HEK293 (cell line): ENCODE measurements around the gene MEI4.

ENCODE experiments used
- CTCF ChIA-PET: fragments of 350-600 bp; formaldehyde crosslinking; extraction: SDS; loops from one replicate; lab custom pipeline; 2021; ENCODE audit warnings: antibody characterized with exemption; lab: Yijun Ruan, JAX
- POLR2A ChIA-PET: fragments of 300-600 bp; formaldehyde crosslinking; extraction: SDS; loops from one replicate; lab custom pipeline; 2020; ENCODE audit warnings: antibody characterized with exemption, inconsistent platforms; lab: Yijun Ruan, JAX
- H3K27ac ChIP-seq: fragments of 200-500 bp; sonication (Bioruptor generic); 2 replicates; pipeline ENCODE4 v1.5.1; 2014; ENCODE audit warnings: low read depth, low read length, control low read depth, inconsistent platforms; ENCODE audit errors: extremely low read depth
- H3K36me3 ChIP-seq, 2 experiments: fragments of 200-500 bp in 1 of 2; sonication (Bioruptor generic) in 1 of 2; 1 replicate in 1 of 2; 2 replicates in 1 of 2; pipeline ENCODE4 v1.5.1; 2014 to 2017; ENCODE audit warnings: inconsistent platforms in 2 of 2, low read length in 2 of 2; ENCODE audit not compliant: control insufficient read depth in 2 of 2, insufficient read depth in 1 of 2
- H3K4me1 ChIP-seq: fragments of 200-500 bp; sonication (Bioruptor generic); 2 replicates; pipeline ENCODE4 v1.5.1; 2014; ENCODE audit warnings: mild to moderate bottlenecking, low read length, inconsistent platforms; ENCODE audit not compliant: control insufficient read depth, insufficient read depth
- H3K4me3 ChIP-seq: 2 replicates; pipeline ENCODE4 v1.5.1; 2011; ENCODE audit warnings: low read depth, mild to moderate bottlenecking, control low read depth, low read length, moderate library complexity
- H3K9me3 ChIP-seq: fragments of 200-500 bp; sonication (Bioruptor generic); 2 replicates; pipeline ENCODE4 v1.5.1; 2014; ENCODE audit warnings: low read depth, low read length, inconsistent platforms; ENCODE audit not compliant: control insufficient read depth, insufficient read depth
- BCL11A ChIP-seq: fragments of 450-650 bp; formaldehyde crosslinking; IDR thresholded peaks from 2 replicates; pipeline ENCODE4 v1.5.1; 2016; ENCODE audit warnings: low read depth, missing biosample characterization, missing genetic modification characterization
- EGR2 ChIP-seq: fragments of 450-650 bp; formaldehyde crosslinking; IDR thresholded peaks from 2 replicates; pipeline ENCODE4 v1.5.1; 2016; ENCODE audit warnings: low read depth, missing biosample characterization, missing genetic modification characterization
- GLIS1 ChIP-seq: fragments of 450-650 bp; formaldehyde crosslinking; IDR thresholded peaks from 2 replicates; pipeline ENCODE4 v1.5.1; 2016; ENCODE audit warnings: missing biosample characterization, missing genetic modification characterization
- HOXD13 ChIP-seq: sonication (generic); formaldehyde crosslinking; IDR thresholded peaks from 2 replicates; pipeline ENCODE4 v1.8.0; 2022; ENCODE audit warnings: missing genetic modification reagents, borderline replicate concordance
- MZF1 ChIP-seq: fragments of 450-650 bp; formaldehyde crosslinking; IDR thresholded peaks from 2 replicates; pipeline ENCODE4 v1.5.1; 2017; ENCODE audit warnings: missing biosample characterization, missing genetic modification characterization, borderline replicate concordance
- PRDM1 ChIP-seq: fragments of 450-650 bp; formaldehyde crosslinking; IDR thresholded peaks from 2 replicates; pipeline ENCODE4; 2016; ENCODE audit warnings: missing biosample characterization, missing genetic modification characterization
- SP2 ChIP-seq: fragments of 450-650 bp; formaldehyde crosslinking; IDR thresholded peaks from 2 replicates; pipeline ENCODE4 v1.5.1; 2016; ENCODE audit warnings: missing biosample characterization, missing genetic modification characterization
- YY1 ChIP-seq: fragments of 450-650 bp; formaldehyde crosslinking; IDR thresholded peaks from 2 replicates; pipeline ENCODE4 v1.5.1; 2018; ENCODE audit warnings: missing biosample characterization, missing genetic modification characterization
- ZBTB17 ChIP-seq: fragments of 450-650 bp; formaldehyde crosslinking; IDR thresholded peaks from 2 replicates; pipeline ENCODE4 v1.5.1; 2016; ENCODE audit warnings: missing biosample characterization, missing genetic modification characterization
- ZBTB7A ChIP-seq: fragments of 450-650 bp; formaldehyde crosslinking; IDR thresholded peaks from 2 replicates; pipeline ENCODE4 v1.5.1; 2016; ENCODE audit warnings: low read depth, missing biosample characterization, missing genetic modification characterization
- ZNF112 ChIP-seq: fragments of 450-650 bp; formaldehyde crosslinking; IDR thresholded peaks from 2 replicates; pipeline ENCODE4 v1.5.0; 2017; ENCODE audit warnings: missing biosample characterization, missing genetic modification characterization
- ZNF140 ChIP-seq: fragments of 450-650 bp; formaldehyde crosslinking; IDR thresholded peaks from 2 replicates; pipeline ENCODE4 v1.5.1; 2016; ENCODE audit warnings: missing biosample characterization, missing genetic modification characterization
- ZNF146 ChIP-seq: fragments of 450-650 bp; formaldehyde crosslinking; IDR thresholded peaks from 2 replicates; pipeline ENCODE4 v1.5.1; 2016; ENCODE audit warnings: missing biosample characterization, missing genetic modification characterization
- ZNF202 ChIP-seq: fragments of 450-650 bp; formaldehyde crosslinking; IDR thresholded peaks from 2 replicates; pipeline ENCODE4 v1.5.1; 2016; ENCODE audit warnings: missing biosample characterization, missing genetic modification characterization, borderline replicate concordance
- ZNF292 ChIP-seq: fragments of 450-650 bp; formaldehyde crosslinking; IDR thresholded peaks from 2 replicates; pipeline ENCODE4 v1.5.1; 2016; ENCODE audit warnings: low read depth, missing biosample characterization, missing genetic modification characterization, borderline replicate concordance
- ZNF391 ChIP-seq: fragments of 450-650 bp; formaldehyde crosslinking; IDR thresholded peaks from 2 replicates; pipeline ENCODE4 v1.5.1; 2016; ENCODE audit warnings: low read depth, missing biosample characterization, missing genetic modification characterization, borderline replicate concordance
- ZNF394 ChIP-seq: fragments of 450-650 bp; formaldehyde crosslinking; IDR thresholded peaks from 2 replicates; pipeline ENCODE4 v1.5.1; 2016; ENCODE audit warnings: missing biosample characterization, missing genetic modification characterization, mild to moderate bottlenecking, moderate library complexity, borderline replicate concordance
- ZNF416 ChIP-seq: fragments of 450-650 bp; formaldehyde crosslinking; IDR thresholded peaks from 2 replicates; pipeline ENCODE4 v1.5.1; 2016; ENCODE audit warnings: missing biosample characterization, missing genetic modification characterization
- ZNF426 ChIP-seq: fragments of 450-650 bp; formaldehyde crosslinking; IDR thresholded peaks from 2 replicates; pipeline ENCODE4 v1.5.1; 2017; ENCODE audit warnings: missing biosample characterization, missing genetic modification characterization, mild to moderate bottlenecking, inconsistent platforms, moderate library complexity
- ZNF555 ChIP-seq: fragments of 450-650 bp; formaldehyde crosslinking; conservative IDR thresholded peaks from 2 replicates; pipeline ENCODE4 v1.5.1; 2017; ENCODE audit warnings: missing biosample characterization, mild to moderate bottlenecking, missing genetic modification characterization, inconsistent platforms
- ZNF654 ChIP-seq: fragments of 450-650 bp; formaldehyde crosslinking; IDR thresholded peaks from 2 replicates; pipeline ENCODE4 v1.5.1; 2016; ENCODE audit warnings: low read depth, missing biosample characterization, missing genetic modification characterization
- ZNF707 ChIP-seq: fragments of 450-650 bp; formaldehyde crosslinking; IDR thresholded peaks from 2 replicates; pipeline ENCODE4 v1.5.1; 2016; ENCODE audit warnings: missing biosample characterization, missing genetic modification characterization
- ZXDB ChIP-seq: fragments of 450-650 bp; formaldehyde crosslinking; IDR thresholded peaks from 2 replicates; pipeline ENCODE4 v1.5.1; 2016; ENCODE audit warnings: missing biosample characterization, missing genetic modification characterization
- TF ChIP-seq, protein P1 (sequence below): fragments of 450-650 bp; formaldehyde crosslinking; IDR thresholded peaks from 2 replicates; pipeline ENCODE4 v1.5.1; 2016; ENCODE audit warnings: missing biosample characterization, missing genetic modification characterization
- TF ChIP-seq, protein P2 (sequence below): fragments of 450-650 bp; formaldehyde crosslinking; IDR thresholded peaks from 2 replicates; pipeline ENCODE4 v1.5.1; 2016; ENCODE audit warnings: missing biosample characterization, missing genetic modification characterization
- TF ChIP-seq, protein P3 (sequence below): fragments of 450-650 bp; formaldehyde crosslinking; optimal IDR thresholded peaks from 2 replicates; pipeline ENCODE3; 2016; ENCODE audit warnings: missing biosample characterization, mild to moderate bottlenecking, missing genetic modification characterization

The MEI4 gene

DNA sequence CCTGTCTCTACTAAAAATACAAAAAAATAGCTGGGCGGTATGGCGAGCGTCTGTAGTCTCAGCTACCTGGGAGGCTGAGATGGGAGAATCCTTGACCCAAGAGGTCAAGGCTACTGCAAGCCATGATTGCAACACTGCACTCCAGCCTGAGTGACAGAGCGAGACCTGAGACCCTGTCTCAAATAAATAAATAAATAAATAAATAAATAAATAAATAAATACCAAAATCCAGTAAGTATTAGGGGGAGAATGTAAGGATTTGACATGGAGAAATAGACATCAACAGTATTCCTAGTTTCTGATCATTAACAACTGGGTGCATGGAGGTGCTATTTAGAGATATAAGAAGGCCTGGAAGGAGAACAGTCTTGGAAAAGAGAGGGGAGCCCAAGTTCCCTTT, 125.7 kb downstream of the MEI4 start (continued):
- TF ChIP-seq, protein P1, sequence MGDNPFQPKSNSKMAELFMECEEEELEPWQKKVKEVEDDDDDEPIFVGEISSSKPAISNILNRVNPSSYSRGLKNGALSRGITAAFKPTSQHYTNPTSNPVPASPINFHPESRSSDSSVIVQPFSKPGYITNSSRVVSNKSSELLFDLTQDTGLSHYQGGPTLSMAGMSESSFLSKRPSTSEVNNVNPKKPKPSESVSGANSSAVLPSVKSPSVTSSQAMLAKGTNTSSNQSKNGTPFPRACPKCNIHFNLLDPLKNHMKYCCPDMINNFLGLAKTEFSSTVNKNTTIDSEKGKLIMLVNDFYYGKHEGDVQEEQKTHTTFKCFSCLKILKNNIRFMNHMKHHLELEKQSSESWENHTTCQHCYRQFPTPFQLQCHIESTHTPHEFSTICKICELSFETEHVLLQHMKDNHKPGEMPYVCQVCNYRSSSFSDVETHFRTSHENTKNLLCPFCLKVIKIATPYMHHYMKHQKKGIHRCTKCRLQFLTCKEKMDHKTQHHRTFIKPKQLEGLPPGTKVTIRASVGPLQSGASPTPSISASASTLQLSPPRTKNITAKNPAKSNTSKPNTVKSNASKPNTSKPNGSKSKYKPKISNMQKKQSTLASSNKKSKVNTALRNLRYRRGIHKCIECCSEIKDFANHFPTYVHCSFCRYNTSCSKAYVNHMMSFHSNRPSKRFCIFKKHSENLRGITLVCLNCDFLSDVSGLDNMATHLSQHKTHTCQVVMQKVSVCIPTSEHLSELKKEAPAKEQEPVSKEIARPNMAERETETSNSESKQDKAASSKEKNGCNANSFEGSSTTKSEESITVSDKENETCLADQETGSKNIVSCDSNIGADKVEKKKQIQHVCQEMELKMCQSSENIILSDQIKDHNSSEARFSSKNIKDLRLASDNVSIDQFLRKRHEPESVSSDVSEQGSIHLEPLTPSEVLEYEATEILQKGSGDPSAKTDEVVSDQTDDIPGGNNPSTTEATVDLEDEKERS (tag by site-specific recombination): no peak
- TF ChIP-seq BCL11A (tag by site-specific recombination) (no peak), ZNF654 (tag by site-specific recombination) (peak; percentile 5; the same call in 1 of the 2 replicates), ZNF426 (tag by site-specific recombination) (peak; percentile 48), MZF1 (tag by site-specific recombination) (no peak), ZNF202 (tag by site-specific recombination) (peak; percentile 27; the same call in 1 of the 2 replicates), ZNF555 (tag by site-specific recombination) (peak; percentile 36), EGR2 (tag by site-specific recombination) (no peak), YY1 (tag by site-specific recombination) (no peak), GLIS1 (no peak), ZNF394 (peak; percentile 56; the same call in 1 of the 2 replicates), ZNF140 (tag by site-specific recombination) (peak; percentile 50; the same call in 1 of the 2 replicates), ZBTB17 (tag by site-specific recombination) (no peak)

DNA sequence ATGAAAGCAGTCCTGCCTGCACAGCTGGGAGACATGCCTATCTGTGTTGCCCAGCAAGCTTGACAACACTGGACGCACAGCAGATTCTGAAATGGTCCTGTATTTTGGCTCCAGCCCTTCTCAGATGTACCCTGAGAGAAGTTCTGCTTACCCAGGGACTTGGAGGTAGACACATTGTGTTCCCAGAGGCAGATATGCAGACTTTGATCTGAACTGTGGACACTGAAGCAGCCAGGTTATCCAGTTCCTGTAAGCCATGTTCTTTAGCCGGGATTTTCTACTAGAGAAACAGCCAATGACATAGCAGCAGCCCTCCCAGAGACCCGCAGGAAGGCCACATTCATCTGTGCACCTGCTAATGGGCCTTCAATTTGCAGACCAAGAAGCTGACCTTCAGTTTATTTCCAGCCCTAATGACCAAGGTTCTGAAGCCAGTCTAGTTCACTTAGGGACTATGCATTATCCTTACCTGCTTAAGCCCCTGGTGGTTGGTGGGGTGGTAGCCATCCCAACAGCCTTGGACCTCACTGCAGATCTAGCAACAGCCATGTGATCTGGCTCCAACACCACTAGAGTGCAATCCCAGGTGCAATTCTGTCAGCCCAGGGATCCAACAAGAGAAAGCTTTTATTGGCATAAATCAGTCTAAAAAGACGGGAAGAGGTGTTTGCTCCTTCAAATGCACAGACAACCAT, 134.2 kb downstream of the MEI4 start:
- ChIA-PET POLR2A (no interaction called here), CTCF (interaction anchor here (0.5 kb wide), 1 partner anchor 437 kb away, joined by 3 read pairs; no protein-coding TSS in a partner anchor)
- Histone ChIP-seq H3K4me3 (no peak overlapping the region), H3K9me3 (no peaks in the 10 kb centered on the region), H3K36me3 (no peaks in the 10 kb centered on the region), H3K27ac (no peak overlapping the region), H3K4me1 (no peaks in the 10 kb centered on the region)
- TF ChIP-seq PRDM1 (tag by site-specific recombination) (no peak), ZNF146 (tag by site-specific recombination) (no peak), SP2 (tag by site-specific recombination) (no peak), ZNF112 (tag by site-specific recombination) (no peak), ZBTB17 (tag by site-specific recombination) (no peak), ZXDB (tag by site-specific recombination) (no peak), ZNF707 (tag by site-specific recombination) (no peak), ZNF416 (tag by site-specific recombination) (no peak), ZNF391 (no peak), ZNF292 (tag by site-specific recombination) (no peak), ZBTB7A (no peak), HOXD13 (CRISPR knock-in tag) (no peak)
- TF ChIP-seq, protein P2, sequence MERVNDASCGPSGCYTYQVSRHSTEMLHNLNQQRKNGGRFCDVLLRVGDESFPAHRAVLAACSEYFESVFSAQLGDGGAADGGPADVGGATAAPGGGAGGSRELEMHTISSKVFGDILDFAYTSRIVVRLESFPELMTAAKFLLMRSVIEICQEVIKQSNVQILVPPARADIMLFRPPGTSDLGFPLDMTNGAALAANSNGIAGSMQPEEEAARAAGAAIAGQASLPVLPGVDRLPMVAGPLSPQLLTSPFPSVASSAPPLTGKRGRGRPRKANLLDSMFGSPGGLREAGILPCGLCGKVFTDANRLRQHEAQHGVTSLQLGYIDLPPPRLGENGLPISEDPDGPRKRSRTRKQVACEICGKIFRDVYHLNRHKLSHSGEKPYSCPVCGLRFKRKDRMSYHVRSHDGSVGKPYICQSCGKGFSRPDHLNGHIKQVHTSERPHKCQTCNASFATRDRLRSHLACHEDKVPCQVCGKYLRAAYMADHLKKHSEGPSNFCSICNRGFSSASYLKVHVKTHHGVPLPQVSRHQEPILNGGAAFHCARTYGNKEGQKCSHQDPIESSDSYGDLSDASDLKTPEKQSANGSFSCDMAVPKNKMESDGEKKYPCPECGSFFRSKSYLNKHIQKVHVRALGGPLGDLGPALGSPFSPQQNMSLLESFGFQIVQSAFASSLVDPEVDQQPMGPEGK (tag by site-specific recombination): no peak
- TF ChIP-seq, protein P3, sequence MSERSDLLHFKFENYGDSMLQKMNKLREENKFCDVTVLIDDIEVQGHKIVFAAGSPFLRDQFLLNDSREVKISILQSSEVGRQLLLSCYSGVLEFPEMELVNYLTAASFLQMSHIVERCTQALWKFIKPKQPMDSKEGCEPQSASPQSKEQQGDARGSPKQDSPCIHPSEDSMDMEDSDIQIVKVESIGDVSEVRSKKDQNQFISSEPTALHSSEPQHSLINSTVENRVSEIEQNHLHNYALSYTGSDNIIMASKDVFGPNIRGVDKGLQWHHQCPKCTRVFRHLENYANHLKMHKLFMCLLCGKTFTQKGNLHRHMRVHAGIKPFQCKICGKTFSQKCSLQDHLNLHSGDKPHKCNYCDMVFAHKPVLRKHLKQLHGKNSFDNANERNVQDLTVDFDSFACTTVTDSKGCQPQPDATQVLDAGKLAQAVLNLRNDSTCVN: no peak
